Fibroblast of pulmonary artery (primary cell): ENCODE data around the gene PXDC1.

Source experiments
- DNase-seq: peaks from one replicate; pipeline ENCODE4 v3.0.0-alpha.2; 2010; ENCODE audit warnings: low read depth
- H3K4me3 ChIP-seq: replicated peaks from 2 replicates; pipeline ENCODE4 v1.5.1; 2011; ENCODE audit warnings: low read depth, mild to moderate bottlenecking, control low read depth, low read length, moderate library complexity
- CTCF ChIP-seq: IDR thresholded peaks from 2 replicates; pipeline ENCODE4 v1.5.1; 2011; ENCODE audit warnings: mild to moderate bottlenecking, control low read depth, low read length, inconsistent platforms; ENCODE audit errors: missing control alignments

Gene PXDC1

GRCh38 chr6:3748208-3749066 is 3.1 kb downstream of the PXDC1 start:
- peak; percentile 75 for TF ChIP-seq CTCF
- H3K4me3 ChIP-seq, result peak overlapping the region; percentile 67
- peak; percentile 78 for DNase-seq

GRCh38 chr6:3747100-3747737 is 4.3 kb downstream of the PXDC1 start:
- no peak overlapping the region for H3K4me3 ChIP-seq
- TF ChIP-seq CTCF, result no peak
- no peak for DNase-seq

GRCh38 chr6:3746696-3747095 is 4.8 kb downstream of the PXDC1 start:
- no peak overlapping the region for H3K4me3 ChIP-seq
- DNase-seq, result no peak
- no peak for TF ChIP-seq CTCF

- no peak overlapping the region for H3K4me3 ChIP-seq
- no peak for TF ChIP-seq CTCF
- no peak for DNase-seq
These were observed 5.3 kb downstream of the PXDC1 start for GRCh38 chr6:3746119-3746691.

- TF ChIP-seq CTCF, result no peak
- no peak overlapping the region for H3K4me3 ChIP-seq
- no peak for DNase-seq
These were observed 5.9 kb downstream of the PXDC1 start for GRCh38 chr6:3745566-3746118.

- no peak for TF ChIP-seq CTCF
- no peak for DNase-seq
- H3K4me3 ChIP-seq, result no peak overlapping the region
These were observed 6.5 kb downstream of the PXDC1 start for GRCh38 chr6:3744901-3745470.
